ENCODE measurements around the gene OR51L1.
"Not testable (repeated sequence)": the region's sequence is repeated elsewhere in the genome, so short reads cannot be mapped to it uniquely, and the experiment has no call there.

Gene OR51L1, protein sequence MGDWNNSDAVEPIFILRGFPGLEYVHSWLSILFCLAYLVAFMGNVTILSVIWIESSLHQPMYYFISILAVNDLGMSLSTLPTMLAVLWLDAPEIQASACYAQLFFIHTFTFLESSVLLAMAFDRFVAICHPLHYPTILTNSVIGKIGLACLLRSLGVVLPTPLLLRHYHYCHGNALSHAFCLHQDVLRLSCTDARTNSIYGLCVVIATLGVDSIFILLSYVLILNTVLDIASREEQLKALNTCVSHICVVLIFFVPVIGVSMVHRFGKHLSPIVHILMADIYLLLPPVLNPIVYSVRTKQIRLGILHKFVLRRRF

GRCh38 chr11:4994551-4994950 is at the start of gene OR51L1:
Gene OR51L1 (plus strand): TSS chr11:4994851. CDS start chr11:4998983, 4,132 bp downstream.
- ATAC-seq, result no peak

- ATAC-seq, result no peak
Observed at GRCh38 chr11:4947505-4947904, 47.1 kb upstream of the OR51L1 start, which contains the start of gene OR51A4. Gene OR51A4 (minus strand): TSS chr11:4947605. CDS start chr11:4947100, 505 bp downstream.

- not testable (repeated sequence) for ATAC-seq
Observed at GRCh38 chr11:4955613-4956012, 39.0 kb upstream of the OR51L1 start, which contains the start of gene OR51A2. Gene OR51A2 (minus strand): TSS chr11:4955713. CDS start chr11:4955713, 0 bp downstream.

GRCh38 chr11:4957396-4957795 is 37.3 kb upstream of the OR51L1 start:
- ATAC-seq, result no peak

- ATAC-seq, result no peak
Observed at GRCh38 chr11:4960877-4961276, 33.8 kb upstream of the OR51L1 start.

- no peak for ATAC-seq
Observed at GRCh38 chr11:4962816-4963215, 31.8 kb upstream of the OR51L1 start.

DNA sequence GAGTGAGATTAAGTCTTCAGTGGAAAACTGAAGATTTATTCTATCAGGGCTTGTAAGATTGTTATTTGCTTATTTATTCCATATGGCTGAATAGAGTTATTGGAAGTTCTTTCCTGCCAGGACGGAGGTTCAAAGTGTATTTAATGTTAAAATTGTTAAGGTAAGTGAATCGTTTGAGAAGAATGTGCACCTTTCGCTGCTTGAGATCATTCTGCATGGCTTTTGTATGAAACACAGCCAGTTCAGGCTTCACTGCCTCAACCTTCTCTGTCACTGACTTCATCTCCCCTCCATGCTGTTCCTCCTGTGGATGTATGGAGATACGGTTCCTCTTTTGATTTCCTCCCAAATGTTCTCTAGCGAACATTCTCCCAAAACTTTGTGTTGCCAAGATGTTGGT is 19.2 kb upstream of the OR51L1 start:
- ATAC-seq, result no peak

- ATAC-seq, result no peak
Observed at GRCh38 chr11:4979036-4979435, 15.6 kb upstream of the OR51L1 start.

GRCh38 chr11:4982678-4983077 is 12.0 kb upstream of the OR51L1 start:
- no peak for ATAC-seq

- ATAC-seq, result no peak
Observed at GRCh38 chr11:4983841-4984240, 10.8 kb upstream of the OR51L1 start.

DNA sequence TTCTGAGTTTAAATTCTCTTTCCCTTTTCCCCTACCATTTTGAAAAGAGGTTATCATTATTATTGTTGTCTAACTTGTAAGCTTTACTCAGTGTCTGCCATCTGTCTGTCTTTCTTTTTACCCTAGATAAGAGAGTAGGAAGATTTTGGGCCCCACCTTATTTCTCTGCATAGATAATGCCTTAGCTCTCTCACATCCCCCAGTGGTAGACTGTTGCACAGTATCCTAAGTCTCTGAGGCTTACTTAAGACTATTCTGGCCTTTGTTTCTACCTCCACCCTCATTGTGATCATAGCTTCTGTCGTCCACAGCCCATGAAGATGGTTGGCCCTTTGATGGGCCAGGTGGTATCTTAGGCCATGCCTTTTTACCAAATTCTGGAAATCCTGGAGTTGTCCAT is 3.6 kb upstream of the OR51L1 start:
- no peak for ATAC-seq

GRCh38 chr11:5004424-5005274 is 10.0 kb downstream of the OR51L1 start:
- ATAC-seq, result no peak

DNA sequence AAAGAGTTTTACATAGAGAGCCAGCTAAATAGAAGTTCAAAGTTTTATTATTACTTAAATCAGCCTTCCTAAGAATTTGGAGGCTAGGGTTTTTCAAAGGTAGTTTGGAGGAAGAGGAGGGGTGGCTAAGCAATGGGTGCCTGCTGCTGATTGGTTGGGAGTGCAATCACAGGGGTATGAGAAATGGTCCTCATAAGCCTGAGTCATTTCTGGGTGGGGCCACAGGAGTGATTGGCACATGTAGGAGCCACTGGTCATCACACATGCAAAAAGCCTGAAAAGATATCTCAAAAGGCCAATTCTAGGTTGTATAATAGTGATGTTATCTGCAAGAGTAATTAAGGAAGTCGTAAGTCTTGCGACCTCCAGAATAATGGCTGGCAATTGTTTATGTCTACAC is 12.9 kb downstream of the OR51L1 start:
- no peak for ATAC-seq

GRCh38 chr11:5011254-5011653 is 16.6 kb downstream of the OR51L1 start:
- ATAC-seq, result no peak

- ATAC-seq, result no peak
Observed at GRCh38 chr11:5013012-5013411, 18.4 kb downstream of the OR51L1 start.

- no peak for ATAC-seq
Observed at GRCh38 chr11:5021996-5022395, 27.3 kb downstream of the OR51L1 start.

DNA sequence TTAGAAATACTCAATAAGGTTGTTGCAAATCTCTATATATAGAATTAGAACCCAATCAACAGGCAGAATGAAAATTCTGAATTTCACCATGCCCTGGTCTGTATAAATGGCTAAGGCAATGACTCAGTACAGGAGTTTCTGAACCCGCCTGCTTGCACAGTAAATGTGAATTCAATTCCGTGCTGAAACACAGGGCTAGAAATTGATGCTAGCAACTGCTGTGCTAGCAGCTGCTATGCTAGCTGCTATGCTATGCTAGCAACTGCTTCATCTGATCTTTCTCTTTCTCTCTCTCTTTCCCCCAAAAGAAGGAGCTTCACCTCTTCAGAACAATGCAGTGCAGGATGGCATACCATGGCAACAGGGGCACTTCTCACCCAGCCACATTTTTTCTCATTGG is 42.0 kb downstream of the OR51L1 start:
- no peak for ATAC-seq

- ATAC-seq, result no peak
Observed at GRCh38 chr11:5037926-5038325, 43.3 kb downstream of the OR51L1 start.

- ATAC-seq, result no peak
Observed at GRCh38 chr11:5038341-5038740, 43.7 kb downstream of the OR51L1 start.

DNA sequence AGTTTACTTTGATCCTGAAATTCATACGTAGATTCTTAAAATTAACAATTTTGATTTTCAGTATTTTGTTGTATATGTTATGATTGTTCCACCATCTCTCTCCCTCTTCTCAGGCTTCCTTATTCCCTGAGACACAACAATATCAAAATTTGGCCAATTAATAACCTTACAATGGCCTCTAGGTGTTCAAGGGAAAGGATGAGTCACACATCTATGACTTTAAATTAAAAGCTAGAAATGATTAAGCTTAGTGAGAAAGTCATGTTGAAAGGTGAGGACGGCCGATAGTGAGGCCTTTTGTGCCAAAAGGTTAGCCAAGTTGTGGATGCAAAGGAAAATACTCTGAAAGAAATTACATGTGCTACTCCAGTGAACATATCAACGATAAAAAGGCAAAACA is 46.2 kb downstream of the OR51L1 start:
- no peak for ATAC-seq

DNA sequence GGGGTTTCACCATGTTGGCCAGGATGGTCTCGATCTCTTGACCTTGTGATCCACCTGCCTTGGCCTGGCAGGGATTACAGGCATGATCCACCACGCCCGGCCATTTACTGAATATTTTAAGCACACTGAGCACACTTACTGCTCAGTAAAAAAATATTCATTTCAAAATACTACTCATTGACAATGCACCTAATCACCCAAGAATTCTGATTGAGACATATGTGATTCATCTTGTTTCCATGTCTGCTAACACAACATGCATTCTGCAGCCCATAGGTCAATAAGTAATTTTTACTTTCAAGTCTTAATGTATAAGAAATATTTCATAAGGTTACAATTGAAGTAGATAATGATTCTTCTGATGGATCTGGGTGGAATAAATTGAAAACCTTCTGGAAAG is 47.4 kb downstream of the OR51L1 start:
- ATAC-seq, result no peak

- no peak for ATAC-seq
Observed at GRCh38 chr11:5043380-5043779, 48.7 kb downstream of the OR51L1 start.

GRCh38 chr11:5046226-5046625 is 51.6 kb downstream of the OR51L1 start, which contains the start of gene OR52J3:
Gene OR52J3 (plus strand): TSS chr11:5046526. CDS start chr11:5046526, 0 bp downstream.
- ATAC-seq, result no peak

Measured in activated CD4-positive, CD25-positive, alpha-beta regulatory T cell treated with anti-CD3 and anti-CD28 coated beads, Interleukin-2, amount 50 U/mL, for 24 hours (primary cell).